Peyer's patch (tissue), 4 donors: Measurements from ENCODE around the gene SLC4A8. TPM values are rescaled to one million over a fixed set of nuclear protein-coding genes. Genes with fewer than 3 reads are reported as not detected.

Source experiments
- DNase-seq, 3 donors: peaks; one replicate each; pipeline ENCODE4 v3.0.0-alpha.2; 2017 to 2019
- H3K27ac ChIP-seq, 4 donors: fragments of 200-600 bp; sonication (generic); one replicate each; pipeline ENCODE4 v1.5.1; 2016 to 2019
- H3K27me3 ChIP-seq, 2 donors: fragments of 200-600 bp; sonication (generic); one replicate each; pipeline ENCODE4 v1.5.1; 2019
- H3K36me3 ChIP-seq, 3 donors: fragments of 200-600 bp; sonication (generic); one replicate each; pipeline ENCODE4 v1.5.1; 2016 to 2019
- H3K4me1 ChIP-seq, 4 donors: fragments of 200-600 bp; sonication (generic); one replicate each; pipeline ENCODE4 v1.5.1; 2016 to 2019
- H3K4me3 ChIP-seq, 4 donors: fragments of 200-600 bp; sonication (generic); 1 replicate in 3 of 4; 2 replicates in 1 of 4; pipeline ENCODE4 v1.5.1; 2016 to 2019; ENCODE audit warnings: mild to moderate bottlenecking in 1 of 4
- H3K9me3 ChIP-seq, 4 donors: fragments of 200-600 bp; sonication (generic); one replicate each; pipeline ENCODE4 v1.5.1; 2016 to 2019; ENCODE audit warnings: mild to moderate bottlenecking in 1 of 4
- CTCF ChIP-seq, 6 experiments: fragments of 450-650 bp in 4 of 6; fragments of 200-600 bp in 2 of 6; sonication (generic) in 1 of 6; IDR thresholded peaks; one replicate each; pipeline ENCODE4 v1.5.1; 2017 to 2019; ENCODE audit warnings: antibody characterized with exemption in 6 of 6, mild to moderate bottlenecking in 3 of 6, moderate library complexity in 1 of 6
- POLR2A ChIP-seq, 2 donors: fragments of 450-650 bp; IDR thresholded peaks; one replicate each; pipeline ENCODE4 v1.5.1; 2017; ENCODE audit warnings: antibody characterized with exemption in 2 of 2, mild to moderate bottlenecking in 2 of 2, moderate library complexity in 2 of 2
- total RNA-seq, 4 donors: library from RNA; depleted of rRNA; stranded (reverse); fragments of >200 nt; gene quantifications; one replicate each; pipeline ENCODE4 v1.1.0, GENCODE V29; 2016

The SLC4A8 gene
- total RNA-seq, 4 donors from 2014 or later: 1.9 to 49.5 (median 7.1) TPM

DNA sequence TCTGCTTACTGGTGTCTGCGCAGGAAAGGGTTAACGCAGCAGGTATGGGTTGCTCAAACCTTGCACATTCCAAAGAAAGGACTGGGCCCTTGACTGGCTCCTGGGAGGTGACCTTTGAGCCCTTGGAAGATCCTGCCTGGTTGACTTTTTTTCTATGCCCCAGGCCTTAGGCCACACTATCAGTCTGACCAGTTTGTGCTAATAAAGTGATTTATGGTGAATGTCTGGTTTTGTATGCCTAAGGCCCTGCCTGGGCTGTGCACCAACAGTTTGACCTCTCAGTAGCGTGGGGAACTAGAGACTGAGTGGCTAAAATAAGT is 105.0 kb downstream of the SLC4A8 start:
- H3K27me3 ChIP-seq: no peaks in the 10 kb centered on the region

DNA sequence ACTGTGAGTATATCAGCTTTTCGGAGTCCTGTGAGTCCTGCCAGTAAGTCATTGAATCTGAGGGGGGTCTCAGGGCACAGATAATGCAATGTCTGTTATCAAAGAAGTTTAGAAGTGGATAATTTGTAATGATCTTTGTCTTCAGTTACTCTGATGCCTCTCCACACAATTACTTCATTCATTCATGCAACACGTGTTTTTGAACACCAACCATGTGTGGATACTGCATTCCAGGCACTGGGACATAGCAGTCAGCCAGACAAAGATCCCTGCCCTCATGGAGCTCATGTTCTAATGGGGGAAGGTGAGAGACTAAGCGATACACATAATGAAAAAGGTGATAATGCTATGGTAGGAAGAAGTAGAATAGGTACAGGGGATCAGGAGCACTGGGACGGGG is 105.6 kb downstream of the SLC4A8 start:
- H3K4me1 ChIP-seq: peaks cover 0 to 14% (median 0%) of the 10 kb centered on the region in 4 donors
- H3K36me3 ChIP-seq: no peaks in the 10 kb centered on the region
- H3K4me3 ChIP-seq: no peak overlapping the region
- TF ChIP-seq POLR2A (IDR thresholded peaks at IDR 0.05) (no peak), CTCF (IDR thresholded peaks at IDR 0.05) (no peak)
- H3K27ac ChIP-seq: peak overlapping the region in 1 of 4 donors; percentile 36
- no peak for DNase-seq
- no peaks in the 10 kb centered on the region for H3K9me3 ChIP-seq
- H3K27me3 ChIP-seq: no peaks in the 10 kb centered on the region

More for the DNA sequence above, 105.0 kb downstream of the SLC4A8 start:
- Histone ChIP-seq H3K4me1 (peaks cover 0 to 15% (median 0%) of the 10 kb centered on the region in 4 donors), H3K27ac (peak overlapping the region in 2 of 4 donors; percentile 36 to 71), H3K9me3 (no peaks in the 10 kb centered on the region), H3K36me3 (no peaks in the 10 kb centered on the region), H3K4me3 (no peak overlapping the region)
- DNase-seq: peak in 1 of 3 donors; percentile 54
- TF ChIP-seq CTCF (IDR thresholded peaks at IDR 0.05): no peak

DNA sequence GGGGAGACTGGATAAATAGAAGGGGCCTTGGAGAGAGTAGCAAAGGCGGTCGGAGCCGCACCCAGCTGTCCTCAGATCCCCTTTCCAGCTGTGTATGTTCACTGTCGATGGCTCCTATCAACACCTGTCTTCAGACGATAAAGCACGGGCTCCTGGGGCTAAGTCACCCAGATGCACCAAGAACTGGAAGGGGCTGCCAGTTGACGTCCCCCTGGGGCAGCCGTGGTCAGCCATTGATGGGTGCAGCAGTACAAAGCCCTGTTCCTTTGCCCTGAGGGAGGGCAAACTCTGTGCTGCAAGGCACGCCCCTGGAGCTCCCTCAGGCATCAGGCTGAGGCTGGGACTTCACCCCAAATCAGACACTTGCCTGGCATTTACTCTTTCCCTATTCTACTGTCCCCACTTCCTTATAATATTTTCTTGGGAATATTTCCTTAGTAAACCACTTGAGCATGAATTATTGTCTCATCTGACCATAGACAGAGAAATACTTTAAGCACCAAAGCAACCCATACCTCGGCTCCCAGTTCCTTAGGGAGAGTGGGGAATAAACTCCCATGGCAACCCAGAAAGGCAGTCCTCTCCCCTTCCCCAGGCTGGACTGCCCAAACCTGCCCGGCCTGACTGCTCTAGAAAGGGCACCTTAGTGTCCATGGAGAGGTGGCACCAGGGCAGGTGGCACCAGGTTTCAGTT is 106.8 kb downstream of the SLC4A8 start:
- Histone ChIP-seq H3K36me3 (no peaks in the 10 kb centered on the region), H3K27me3 (no peaks in the 10 kb centered on the region), H3K4me1 (peaks cover 0 to 11% (median 0%) of the 10 kb centered on the region in 4 donors), H3K27ac (no peak overlapping the region), H3K4me3 (no peak overlapping the region), H3K9me3 (no peaks in the 10 kb centered on the region)
- no peak for TF ChIP-seq POLR2A (IDR thresholded peaks at IDR 0.05)
- no peak for DNase-seq

DNA sequence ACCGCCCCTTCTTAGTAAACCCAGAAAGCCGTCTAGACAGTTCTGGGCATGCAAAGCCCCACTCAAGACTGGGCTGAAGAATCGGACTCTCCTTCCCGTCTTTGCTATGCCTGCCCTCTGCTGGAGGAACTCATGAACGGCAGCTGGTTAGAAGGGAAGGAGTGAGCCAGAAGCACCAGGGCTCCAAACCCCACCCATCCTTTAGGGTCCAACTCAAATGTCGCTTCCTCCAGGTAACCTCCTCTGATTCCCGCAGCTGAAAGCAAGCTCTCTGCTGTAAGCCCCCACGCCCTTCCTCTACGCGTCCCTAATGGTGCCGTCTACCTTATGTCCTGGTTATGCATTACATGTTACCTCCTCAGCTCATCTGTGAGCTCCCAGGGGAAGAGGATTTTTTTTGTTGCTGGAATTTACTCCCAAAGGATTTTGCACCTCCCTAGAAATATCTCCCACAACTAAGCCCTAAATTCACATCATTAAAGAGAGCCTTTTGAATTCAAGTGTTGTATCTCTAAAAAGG is 107.4 kb downstream of the SLC4A8 start:
- DNase-seq: peak; percentile 76 to 89 (median 78)
- H3K4me3 ChIP-seq: no peak overlapping the region
- H3K4me1 ChIP-seq: peaks cover 0 to 11% (median 0%) of the 10 kb centered on the region in 4 donors
- TF ChIP-seq POLR2A (IDR thresholded peaks at IDR 0.05) (no peak), CTCF (IDR thresholded peaks at IDR 0.05) (peak; percentile 58 to 86 (median 81))
- no peak overlapping the region for H3K27ac ChIP-seq
- H3K9me3 ChIP-seq: no peaks in the 10 kb centered on the region
- H3K27me3 ChIP-seq: no peaks in the 10 kb centered on the region
- no peaks in the 10 kb centered on the region for H3K36me3 ChIP-seq

DNA sequence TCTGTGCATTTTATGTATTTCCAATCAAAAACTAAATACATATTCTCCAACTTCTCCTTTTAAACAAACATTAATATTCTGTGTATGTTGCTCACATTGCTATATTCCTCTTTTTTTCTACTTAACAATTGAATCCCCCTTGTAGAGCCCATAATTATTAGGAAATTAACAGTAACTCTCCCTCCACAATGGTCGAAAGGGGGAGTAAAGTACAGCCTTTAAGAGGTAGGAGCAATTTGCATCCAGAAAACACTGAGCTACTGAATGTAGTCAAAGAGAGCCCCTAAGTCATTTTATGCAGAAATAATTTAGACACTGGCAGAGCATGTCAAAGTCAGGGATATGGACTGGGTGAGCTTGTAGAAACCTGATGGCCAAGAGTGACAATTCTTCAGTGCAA is 109.2 kb downstream of the SLC4A8 start:
- Histone ChIP-seq H3K4me1 (peaks cover 0 to 1% (median 0%) of the 10 kb centered on the region in 4 donors), H3K9me3 (no peaks in the 10 kb centered on the region), H3K27me3 (no peaks in the 10 kb centered on the region), H3K4me3 (no peak overlapping the region), H3K27ac (no peak overlapping the region), H3K36me3 (no peaks in the 10 kb centered on the region)
- TF ChIP-seq POLR2A (IDR thresholded peaks at IDR 0.05) (no peak), CTCF (IDR thresholded peaks at IDR 0.05) (no peak)
- DNase-seq: no peak

- Histone ChIP-seq H3K36me3 (no peaks in the 10 kb centered on the region), H3K27me3 (no peaks in the 10 kb centered on the region), H3K4me3 (no peak overlapping the region), H3K27ac (no peak overlapping the region), H3K9me3 (no peaks in the 10 kb centered on the region), H3K4me1 (no peaks in the 10 kb centered on the region)
- DNase-seq: no peak
- TF ChIP-seq POLR2A (IDR thresholded peaks at IDR 0.05) (no peak), CTCF (IDR thresholded peaks at IDR 0.05) (no peak)
Observed at GRCh38 chr12:51534216-51535074, 109.8 kb downstream of the SLC4A8 start.
